HG02981 (cell line): ENCODE measurements around the gene PDE4A.
"Not testable (repeated sequence)": the region's sequence is repeated elsewhere in the genome, so short reads cannot be mapped to it uniquely, and the experiment has no call there.

Experiments used
- ATAC-seq: cut with Tn5 transposase; IDR thresholded peaks from one replicate; pipeline ENCODE4 v1.9.1; 2021; ENCODE audit warnings: mild to moderate bottlenecking, moderate library complexity; ENCODE audit not compliant: unreplicated experiment

Gene PDE4A

GRCh38 chr19:10461047-10461949, 41.0 kb downstream of the PDE4A start:
- peak; percentile 89 for ATAC-seq

GRCh38 chr19:10462042-10462441, 41.7 kb downstream of the PDE4A start:
- ATAC-seq: not testable (repeated sequence)

GRCh38 chr19:10462557-10462956, 42.2 kb downstream of the PDE4A start:
- no peak for ATAC-seq

GRCh38 chr19:10464456-10464855, 44.1 kb downstream of the PDE4A start:
- ATAC-seq: no peak

GRCh38 chr19:10467104-10467706, 46.9 kb downstream of the PDE4A start:
- no peak for ATAC-seq

GRCh38 chr19:10468133-10468532, 47.8 kb downstream of the PDE4A start:
- no peak for ATAC-seq

- no peak for ATAC-seq
Observed at GRCh38 chr19:10471909-10472308, 51.6 kb downstream of the PDE4A start.

GRCh38 chr19:10473192-10473591, 52.9 kb downstream of the PDE4A start:
- ATAC-seq: no peak

- ATAC-seq: no peak
Observed at GRCh38 chr19:10474962-10475451, 54.7 kb downstream of the PDE4A start.

GRCh38 chr19:10478476-10478875, 58.1 kb downstream of the PDE4A start:
- no peak for ATAC-seq

- ATAC-seq: no peak
Observed at GRCh38 chr19:10478903-10479384, 58.6 kb downstream of the PDE4A start.

GRCh38 chr19:10486551-10486950, 66.2 kb downstream of the PDE4A start:
- no peak for ATAC-seq

- no peak for ATAC-seq
Observed at GRCh38 chr19:10491472-10492047, 71.2 kb downstream of the PDE4A start.

GRCh38 chr19:10497371-10497770, 77.0 kb downstream of the PDE4A start:
- no peak for ATAC-seq

- ATAC-seq: no peak
Observed at GRCh38 chr19:10499550-10500246, 79.4 kb downstream of the PDE4A start.

- ATAC-seq: no peak
Observed at GRCh38 chr19:10500247-10500592, 79.9 kb downstream of the PDE4A start.

GRCh38 chr19:10501971-10502523, 81.7 kb downstream of the PDE4A start:
- peak; percentile 23 for ATAC-seq

- ATAC-seq: peak; percentile 72
Observed at GRCh38 chr19:10502524-10503001, 82.2 kb downstream of the PDE4A start.

GRCh38 chr19:10503002-10503789, 82.9 kb downstream of the PDE4A start, which contains the start of gene KEAP1:
Gene KEAP1 (minus strand): TSS chr19:10503356. CDS start chr19:10500033, 3,323 bp downstream.
- peak; percentile 23 for ATAC-seq
